Right hindlimb (tissue), 1 donor: ENCODE measurements around the gene RHOC.
"Not testable (repeated sequence)": the region's sequence is repeated elsewhere in the genome, so short reads cannot be mapped to it uniquely, and the experiment has no call there.

ENCODE experiments used
- DNase-seq: peaks from one replicate; pipeline ENCODE4 v3.0.0-alpha.2; 2018

The RHOC gene

GRCh38 chr1:112706505-112707220, at the start of gene RHOC:
Gene RHOC (minus strand): TSS chr1:112707127. CDS start chr1:112703799, 3,328 bp downstream.
- DNase-seq: peak; percentile 85

- DNase-seq: no peak
These were observed 47.2 kb upstream of the RHOC start for GRCh38 chr1:112754116-112754628.

GRCh38 chr1:112748396-112748795, 41.5 kb upstream of the RHOC start:
- no peak for DNase-seq

- peak; percentile 60 for DNase-seq
These were observed 37.2 kb upstream of the RHOC start for GRCh38 chr1:112744009-112744578.

- DNase-seq: no peak
These were observed 36.5 kb upstream of the RHOC start for GRCh38 chr1:112743174-112744008.

- DNase-seq: no peak
These were observed 30.6 kb upstream of the RHOC start for GRCh38 chr1:112737573-112737972.

- DNase-seq: no peak
These were observed 28.8 kb upstream of the RHOC start for GRCh38 chr1:112735752-112736151.

- DNase-seq: no peak
These were observed 24.5 kb upstream of the RHOC start for GRCh38 chr1:112731451-112731850.

- DNase-seq: no peak
These were observed 23.0 kb upstream of the RHOC start for GRCh38 chr1:112729909-112730308.

- not testable (repeated sequence) for DNase-seq
These were observed 22.1 kb upstream of the RHOC start for GRCh38 chr1:112729011-112729410.

- not testable (repeated sequence) for DNase-seq
These were observed 21.5 kb upstream of the RHOC start for GRCh38 chr1:112728306-112728971.

GRCh38 chr1:112727716-112728115, 20.8 kb upstream of the RHOC start:
- DNase-seq: no peak

GRCh38 chr1:112724240-112724639, 17.3 kb upstream of the RHOC start:
- not testable (repeated sequence) for DNase-seq

- no peak for DNase-seq
These were observed 16.5 kb upstream of the RHOC start for GRCh38 chr1:112723511-112723839.

- DNase-seq: peak; percentile 61
These were observed 15.9 kb upstream of the RHOC start for GRCh38 chr1:112722601-112723510.

GRCh38 chr1:112721966-112722524, 15.1 kb upstream of the RHOC start:
- DNase-seq: peak; percentile 29

GRCh38 chr1:112721294-112721693, 14.4 kb upstream of the RHOC start:
- not testable (repeated sequence) for DNase-seq

GRCh38 chr1:112720800-112721199, 13.9 kb upstream of the RHOC start:
- DNase-seq: no peak

GRCh38 chr1:112719706-112720105, 12.8 kb upstream of the RHOC start:
- no peak for DNase-seq

- peak; percentile 78 for DNase-seq
These were observed 11.9 kb upstream of the RHOC start for GRCh38 chr1:112718691-112719418.
